MCF 10A (cell line): ENCODE measurements around the gene PDE3A. TPM values are rescaled to one million over a fixed set of nuclear protein-coding genes. Genes with fewer than 3 reads are reported as not detected.
"Not testable (repeated sequence)": the region's sequence is repeated elsewhere in the genome, so short reads cannot be mapped to it uniquely, and the experiment has no call there.

Source experiments
- Bru-seq: library from RNA; stranded (reverse); fragments of 400-500 nt; gene quantifications from one replicate; lab custom pipeline; 2021; lab: Mats Ljungman, UMichigan
- BruChase-seq, 2 experiments: library from RNA; stranded (reverse); fragments of 400-500 nt; gene quantifications; one replicate each; lab custom pipeline; 2021; lab: Mats Ljungman, UMichigan
- BruUV-seq: library from RNA; stranded (reverse); fragments of 400-500 nt; replicated peaks from 2 replicates; lab custom pipeline; 2021; lab: Mats Ljungman, UMichigan
- CTCF ChIA-PET: fragments of 300-600 bp; sonication (Branson Sonifier 250); formaldehyde crosslinking; extraction: SDS; loops from one replicate; lab custom pipeline; 2021; ENCODE audit warnings: antibody characterized with exemption, inconsistent platforms; lab: Yijun Ruan, JAX
- POLR2A ChIA-PET: fragments of 300-600, 350-650 bp; sonication (Branson Sonifier 250); formaldehyde crosslinking; extraction: SDS; loops from one replicate; lab custom pipeline; 2020; ENCODE audit warnings: antibody characterized with exemption, inconsistent platforms; lab: Yijun Ruan, JAX
- DNase-seq: peaks from one replicate; pipeline ENCODE4 v3.0.0-alpha.2; 2018; ENCODE audit not compliant: unreplicated experiment
- H3K27ac Mint-ChIP-seq: one replicate; pipeline ENCODE4 v1.8.0; 2022; ENCODE audit warnings: mild to moderate bottlenecking, low read depth, mixed read lengths; ENCODE audit not compliant: unreplicated experiment
- H3K27me3 Mint-ChIP-seq: one replicate; pipeline ENCODE4 v1.8.0; 2022; ENCODE audit warnings: mixed read lengths; ENCODE audit not compliant: insufficient read depth, unreplicated experiment
- H3K36me3 Mint-ChIP-seq: one replicate; pipeline ENCODE4 v1.8.0; 2022; ENCODE audit warnings: mild to moderate bottlenecking, moderate library complexity, mixed read lengths; ENCODE audit not compliant: insufficient read depth, unreplicated experiment
- H3K4me1 Mint-ChIP-seq: one replicate; pipeline ENCODE4 v1.8.0; 2022; ENCODE audit warnings: mixed read lengths; ENCODE audit not compliant: insufficient read depth, unreplicated experiment
- H3K4me3 Mint-ChIP-seq: one replicate; pipeline ENCODE4 v1.8.0; 2022; ENCODE audit warnings: mild to moderate bottlenecking, moderate library complexity, mixed read lengths; ENCODE audit not compliant: unreplicated experiment
- H3K9me3 Mint-ChIP-seq: one replicate; pipeline ENCODE4 v1.8.0; 2022; ENCODE audit warnings: mixed read lengths; ENCODE audit not compliant: unreplicated experiment
- intact Hi-C: fragments of 100-400 bp; cut with micrococcal nuclease; formaldehyde crosslinking; loops from 2 replicates; pipeline ENCODE4 v1.14.1; 2022
- long read RNA-seq: library from polyadenylated mRNA; stranded (forward); transcript quantifications from one replicate; pipeline ENCODE4 v2.0.0, GENCODE V29; 2022
- total RNA-seq: library from RNA; stranded (reverse); gene quantifications from 2 replicates; pipeline ENCODE4 v1.2.3, GENCODE V29; 2022
- TF ChIP-seq, protein P1 (sequence below): fragments of 200-600 bp; IDR thresholded peaks from one replicate; pipeline ENCODE4 v1.8.0; 2022; ENCODE audit warnings: antibody characterized with exemption, mild to moderate bottlenecking; ENCODE audit not compliant: unreplicated experiment

The PDE3A gene
- not detected in 2 replicates for total RNA-seq
- Bru-seq, nascent RNA, result percentile 4 among the genes with signal in this experiment
- percentile 4 among the genes with signal in this experiment for BruChase-seq, experiment 1, labeled RNA remaining after a 6-hour chase
- BruChase-seq, experiment 2, labeled RNA remaining after a 2-hour chase, result percentile 4 among the genes with signal in this experiment
- long read RNA-seq, result 0 reads

DNA sequence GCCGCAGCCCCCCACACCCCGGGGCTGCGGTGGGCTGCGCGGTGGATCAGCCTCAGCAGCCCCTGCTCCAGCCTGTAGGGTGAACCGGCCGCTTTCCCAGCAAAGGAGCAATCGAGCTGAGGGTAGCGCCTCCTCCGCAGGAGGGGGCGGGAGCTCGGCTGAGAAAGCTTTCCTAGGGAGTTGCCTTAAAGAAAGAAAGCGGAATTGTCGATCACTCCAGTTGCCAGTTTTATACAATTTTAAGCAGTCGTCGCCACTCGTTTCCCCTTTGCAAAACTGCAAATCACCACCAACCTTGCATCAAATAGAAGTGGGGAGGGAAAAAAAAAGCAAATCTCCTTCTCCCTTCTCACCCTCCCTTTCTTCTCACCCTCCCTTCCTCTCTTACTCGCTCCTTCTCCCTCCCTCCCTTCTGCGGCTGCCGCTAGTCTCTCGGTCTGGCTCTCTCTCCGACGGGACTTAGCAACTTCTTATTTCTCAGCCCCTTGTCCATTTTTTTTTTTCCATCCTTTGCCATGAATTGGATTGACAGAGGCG lies at the start of gene PDE3A:
TSS of gene PDE3A (plus strand) at position 424 of the 537 bp plus-strand sequence. CDS start 748 bp downstream, outside the sequence.
- DNase-seq, result no peak
- Mint-ChIP-seq H3K27me3 (peaks cover 83% of the 10 kb centered on the region), H3K36me3 (no peaks in the 10 kb centered on the region), H3K27ac (no peak within 1 kb of the TSS), H3K4me3 (no peak within 1 kb of the TSS), H3K9me3 (no peaks in the 10 kb centered on the region), H3K4me1 (no peaks in the 10 kb centered on the region)
- CTCF ChIA-PET, result interaction anchor here (0.6 to 1.2 kb wide), 3 partner anchors 11 to 607 kb away, joined by 3 to 4 read pairs (median 3); no protein-coding TSS in a partner anchor
- no TSS peak for BruUV-seq
- POLR2A ChIA-PET, result no interaction called here
- TF ChIP-seq, protein P1, sequence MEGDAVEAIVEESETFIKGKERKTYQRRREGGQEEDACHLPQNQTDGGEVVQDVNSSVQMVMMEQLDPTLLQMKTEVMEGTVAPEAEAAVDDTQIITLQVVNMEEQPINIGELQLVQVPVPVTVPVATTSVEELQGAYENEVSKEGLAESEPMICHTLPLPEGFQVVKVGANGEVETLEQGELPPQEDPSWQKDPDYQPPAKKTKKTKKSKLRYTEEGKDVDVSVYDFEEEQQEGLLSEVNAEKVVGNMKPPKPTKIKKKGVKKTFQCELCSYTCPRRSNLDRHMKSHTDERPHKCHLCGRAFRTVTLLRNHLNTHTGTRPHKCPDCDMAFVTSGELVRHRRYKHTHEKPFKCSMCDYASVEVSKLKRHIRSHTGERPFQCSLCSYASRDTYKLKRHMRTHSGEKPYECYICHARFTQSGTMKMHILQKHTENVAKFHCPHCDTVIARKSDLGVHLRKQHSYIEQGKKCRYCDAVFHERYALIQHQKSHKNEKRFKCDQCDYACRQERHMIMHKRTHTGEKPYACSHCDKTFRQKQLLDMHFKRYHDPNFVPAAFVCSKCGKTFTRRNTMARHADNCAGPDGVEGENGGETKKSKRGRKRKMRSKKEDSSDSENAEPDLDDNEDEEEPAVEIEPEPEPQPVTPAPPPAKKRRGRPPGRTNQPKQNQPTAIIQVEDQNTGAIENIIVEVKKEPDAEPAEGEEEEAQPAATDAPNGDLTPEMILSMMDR, result no peak
- intact Hi-C loops, result no loop called here

DNA sequence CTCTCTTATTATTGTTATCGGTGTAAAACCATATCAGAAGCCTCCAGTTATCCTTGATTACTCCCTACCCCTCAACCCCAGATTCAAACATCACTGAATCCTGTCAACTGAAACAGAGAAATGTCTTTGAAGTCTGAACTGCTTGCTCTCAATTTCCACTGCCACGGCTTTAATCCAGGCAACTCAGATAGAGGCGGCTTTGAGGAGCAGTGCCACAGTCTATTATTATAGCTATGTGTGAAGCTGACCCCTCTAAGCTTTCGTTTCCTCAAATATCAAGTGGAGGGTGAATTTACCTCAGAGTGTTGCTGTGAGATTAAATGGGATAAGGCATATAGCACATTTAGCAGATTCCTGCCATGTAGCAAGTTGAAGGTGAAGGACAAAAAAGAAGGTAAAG lies 49.0 kb upstream of the PDE3A start:
- Mint-ChIP-seq H3K27me3 (peaks cover 50% of the 10 kb centered on the region), H3K4me1 (no peaks in the 10 kb centered on the region), H3K9me3 (no peaks in the 10 kb centered on the region), H3K36me3 (peaks cover 6% of the 10 kb centered on the region), H3K27ac (no peak overlapping the region), H3K4me3 (no peak overlapping the region)
- intact Hi-C loops, result no loop called here
- CTCF ChIA-PET, result interaction anchor here (0.7 kb wide), 1 partner anchor 66 kb away, joined by 3 read pairs; no protein-coding TSS in a partner anchor
- POLR2A ChIA-PET, result no interaction called here
- TF ChIP-seq, protein P1, result no peak
- no peak for DNase-seq
- BruUV-seq, result no TSS peak

DNA sequence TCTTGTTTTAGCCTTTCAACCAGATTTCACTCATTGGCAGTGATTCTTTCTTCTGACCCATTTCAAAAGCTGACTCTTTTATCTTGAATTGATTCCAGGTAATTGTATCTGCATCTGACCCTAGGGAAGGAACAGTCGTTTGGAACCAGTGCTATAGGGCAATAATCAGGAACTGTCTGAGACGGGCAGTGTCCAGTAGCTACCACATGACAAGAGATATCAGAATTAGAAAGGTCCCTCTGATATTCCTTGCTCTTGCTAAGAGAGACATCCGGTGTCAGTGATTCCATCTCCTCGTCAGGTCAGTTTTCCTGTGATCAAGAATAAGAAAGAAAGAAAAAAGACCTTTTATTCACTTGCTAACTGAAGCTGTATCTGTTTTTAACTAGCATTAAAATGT lies 47.8 kb upstream of the PDE3A start:
- H3K4me3 Mint-ChIP-seq, result no peak overlapping the region
- H3K9me3 Mint-ChIP-seq, result no peaks in the 10 kb centered on the region
- H3K27ac Mint-ChIP-seq, result no peak overlapping the region
- no peaks in the 10 kb centered on the region for H3K4me1 Mint-ChIP-seq
- TF ChIP-seq, protein P1, result no peak
- peaks cover 52% of the 10 kb centered on the region for H3K27me3 Mint-ChIP-seq
- POLR2A ChIA-PET, result no interaction called here
- CTCF ChIA-PET, result no interaction called here
- no TSS peak for BruUV-seq
- no peak for DNase-seq
- peaks cover 6% of the 10 kb centered on the region for H3K36me3 Mint-ChIP-seq
- intact Hi-C loops, result no loop called here

DNA sequence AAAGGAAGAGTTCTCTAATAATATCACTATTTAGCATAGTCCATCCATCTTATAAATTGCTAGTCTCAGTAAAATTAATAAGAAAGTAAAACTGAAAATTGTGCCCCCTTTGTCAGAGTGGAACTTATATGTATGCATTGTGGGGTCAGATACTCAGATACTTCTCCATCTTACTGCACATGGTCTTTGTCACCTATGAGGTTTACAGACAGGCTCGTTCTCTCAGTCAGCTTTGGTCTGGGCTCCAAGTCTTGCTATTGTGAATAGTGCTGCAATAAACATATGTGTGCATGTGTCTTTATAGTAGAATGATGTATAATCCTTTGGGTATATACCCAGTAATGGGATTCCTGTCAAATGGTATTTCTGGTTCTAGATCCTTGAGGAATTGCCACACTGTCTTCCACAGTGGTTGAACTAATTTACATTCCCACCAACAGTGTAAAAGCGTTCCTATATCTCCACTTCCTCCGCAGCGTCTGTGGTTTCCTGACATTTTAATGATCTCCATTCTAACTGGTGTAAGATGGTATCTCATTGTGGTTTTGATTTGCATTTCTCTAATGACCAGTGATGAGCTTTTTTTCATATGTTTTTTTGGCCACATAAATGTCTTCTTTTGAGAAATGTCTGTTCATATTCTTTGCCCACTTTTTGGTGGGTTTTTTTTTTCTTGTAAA lies 37.4 kb upstream of the PDE3A start:
- DNase-seq, BruUV-seq, POLR2A ChIA-PET, H3K27ac Mint-ChIP-seq, H3K4me3 Mint-ChIP-seq, CTCF ChIA-PET, H3K4me1 Mint-ChIP-seq, H3K36me3 Mint-ChIP-seq, H3K9me3 Mint-ChIP-seq, intact Hi-C loops: not testable (repeated sequence)
- H3K27me3 Mint-ChIP-seq, result peaks cover 22% of the 10 kb centered on the region
